ENCODE data around the gene C8B. TPM values are rescaled to one million over a fixed set of nuclear protein-coding genes. Genes with fewer than 3 reads are reported as not detected.

Gene C8B
- total and polyA plus RNA-seq, 2 donors (not counting 1 experiment from before 2014, with no cell fraction given), result not detected

GRCh38 chr1:56922507-56922906 lies 43.3 kb downstream of the C8B start:
- H3K36me3 ChIP-seq (replicated peaks in 1 of 2; ENCODE audit: control extremely low read depth in 1 of 2, control insufficient read depth in 1 of 2, extremely low read depth in 1 of 2, insufficient read depth in 2 of 2, low read length in 1 of 2), result no peaks in the 10 kb centered on the region
- WGBS (ENCODE audit: insufficient coverage), result no CpG with 5 or more reads among the region's 1 CpG
- no peaks in the 10 kb centered on the region for H3K9me3 ChIP-seq (ENCODE audit: control extremely low read depth in 1 of 3, control insufficient read depth in 2 of 3, insufficient read depth in 1 of 3, low read length in 2 of 3)
- no peak overlapping the region for H3K4me2 ChIP-seq (replicated peaks; ENCODE audit: low read depth, low read length, poor library complexity, severe bottlenecking)
- no peaks in the 10 kb centered on the region for H3K9me3 Mint-ChIP-seq (ENCODE audit: insufficient read depth)
- H4K20me1 ChIP-seq (ENCODE audit: control insufficient read depth, insufficient read depth, low read length, poor library complexity, severe bottlenecking), result no peaks in the 10 kb centered on the region
- intact Hi-C loops (cut with micrococcal nuclease), result no loop called here
- no peaks in the 10 kb centered on the region for H3K4me1 ChIP-seq (ENCODE audit: control insufficient read depth in 2 of 2, insufficient read depth in 2 of 2, low read length in 2 of 2)
- CTCF ChIA-PET, result no interaction called here
- DNase-seq (no peak), ATAC-seq (ENCODE audit: low read depth) (no peak)
- no peaks in the 10 kb centered on the region for H3K4me1 Mint-ChIP-seq
- H3K27me3 ChIP-seq (replicated peaks in 1 of 4; ENCODE audit: control extremely low read depth in 1 of 4, control insufficient read depth in 3 of 4, insufficient read depth in 4 of 4, low read length in 3 of 4), result peaks cover 0 to 3% (median 0%) of the 10 kb centered on the region in 4 experiments
- POLR2A ChIA-PET, result no interaction called here
- H3K4me3 Mint-ChIP-seq, result no peak overlapping the region
- no peaks in the 10 kb centered on the region for H3K79me2 ChIP-seq (ENCODE audit: control insufficient read depth, insufficient read depth, low read length)
- no peak overlapping the region for H3K27ac ChIP-seq (ENCODE audit: low read length in 2 of 2)
- H3K4me3 ChIP-seq (ENCODE audit: control extremely low read depth in 1 of 5, extremely low read depth in 1 of 5, insufficient read depth in 1 of 5, low read depth in 2 of 5, low read length in 4 of 5), result no peak overlapping the region
- peaks cover 5% of the 10 kb centered on the region for H3K27me3 Mint-ChIP-seq
- TF ChIP-seq EZH2 (IDR thresholded peaks at IDR 0.05; ENCODE audit: borderline replicate concordance, insufficient read depth, low read depth, low read length, poor library complexity, severe bottlenecking) (no peak), CTCF (IDR thresholded peaks at IDR 0.05) (no peak)
- H3K9ac ChIP-seq (ENCODE audit: low read length), result no peak overlapping the region
- H2AFZ ChIP-seq (ENCODE audit: insufficient read depth, low read depth, low read length, poor library complexity, severe bottlenecking), result no peak overlapping the region
- H3K27ac Mint-ChIP-seq, result no peak overlapping the region

- Histone ChIP-seq H3K4me3 (ENCODE audit: control extremely low read depth in 1 of 5, extremely low read depth in 1 of 5, insufficient read depth in 1 of 5, low read depth in 2 of 5, low read length in 4 of 5) (no peak overlapping the region), H3K27me3 (replicated peaks in 1 of 4; ENCODE audit: control extremely low read depth in 1 of 4, control insufficient read depth in 3 of 4, insufficient read depth in 4 of 4, low read length in 3 of 4) (peaks cover 0 to under 1% (median 0%) of the 10 kb centered on the region in 4 experiments), H3K9me3 (ENCODE audit: control extremely low read depth in 1 of 3, control insufficient read depth in 2 of 3, insufficient read depth in 1 of 3, low read length in 2 of 3) (no peaks in the 10 kb centered on the region), H2AFZ (ENCODE audit: insufficient read depth, low read depth, low read length, poor library complexity, severe bottlenecking) (no peak overlapping the region), H3K36me3 (replicated peaks in 1 of 2; ENCODE audit: control extremely low read depth in 1 of 2, control insufficient read depth in 1 of 2, extremely low read depth in 1 of 2, insufficient read depth in 2 of 2, low read length in 1 of 2) (no peaks in the 10 kb centered on the region), H3K79me2 (ENCODE audit: control insufficient read depth, insufficient read depth, low read length) (no peaks in the 10 kb centered on the region), H3K9ac (ENCODE audit: low read length) (no peak overlapping the region), H3K4me2 (replicated peaks; ENCODE audit: low read depth, low read length, poor library complexity, severe bottlenecking) (no peak overlapping the region), H4K20me1 (ENCODE audit: control insufficient read depth, insufficient read depth, low read length, poor library complexity, severe bottlenecking) (no peaks in the 10 kb centered on the region), H3K27ac (ENCODE audit: low read length in 2 of 2) (no peak overlapping the region), H3K4me1 (ENCODE audit: control insufficient read depth in 2 of 2, insufficient read depth in 2 of 2, low read length in 2 of 2) (no peaks in the 10 kb centered on the region)
- Mint-ChIP-seq H3K9me3 (ENCODE audit: insufficient read depth) (no peaks in the 10 kb centered on the region), H3K4me3 (no peak overlapping the region), H3K27ac (no peak overlapping the region), H3K4me1 (no peaks in the 10 kb centered on the region), H3K27me3 (peaks cover 5% of the 10 kb centered on the region)
- intact Hi-C loops (cut with micrococcal nuclease), result no loop called here
- 77% methylated on average over 3 of the region's 4 CpGs for WGBS (ENCODE audit: insufficient coverage)
- ChIA-PET CTCF (no interaction called here), POLR2A (no interaction called here)
- ATAC-seq (ENCODE audit: low read depth) (no peak), DNase-seq (no peak)
- TF ChIP-seq EZH2 (IDR thresholded peaks at IDR 0.05; ENCODE audit: borderline replicate concordance, insufficient read depth, low read depth, low read length, poor library complexity, severe bottlenecking), result no peak
- TF ChIP-seq CTCF (IDR thresholded peaks at IDR 0.05), result no peak
These were observed 43.7 kb downstream of the C8B start for GRCh38 chr1:56922070-56922469.

All from B cell (primary cell).